K562 treated with DMSO at 1 percent for 12 hours (cell line): ENCODE results near the gene CEP19. TPM values are rescaled to one million over a fixed set of nuclear protein-coding genes. Genes with fewer than 3 reads are reported as not detected.

Source experiments
- total RNA-seq: library from RNA; unstranded; fragments of 300-600 nt; gene quantifications from 2 replicates; pipeline ENCODE4 v1.2.3, GENCODE V29; 2022; ENCODE audit not compliant: insufficient read depth

The CEP19 gene
- total RNA-seq = 2.8 and 4.8 TPM in 2 replicates

GRCh38 chr3:196711838-196712513, at the start of gene CEP19, which contains the start of gene PIGX:
CEP19 (minus strand) TSS chr3:196712250; CDS start chr3:196708657, 3,593 bp downstream.
PIGX (plus strand) TSS chr3:196712377.

GRCh38 chr3:196739671-196740480, 27.8 kb upstream of the CEP19 start, which contains the start of gene PAK2:
PAK2 (plus strand) TSS chr3:196739857; CDS start chr3:196782647, 42,790 bp downstream.

Other genes starting within 250 kb of the CEP19 start
- gene RNF168, start 208.5 kb downstream of the CEP19 start, total RNA-seq = 7.1 and 18.0 TPM in 2 replicates
- gene SMCO1, start 196.9 kb downstream of the CEP19 start, total RNA-seq = not detected in 2 replicates
- 21.3 and 25.1 TPM in 2 replicates for gene WDR53, start 143.7 kb downstream of the CEP19 start, total RNA-seq
- gene FBXO45, start 143.6 kb downstream of the CEP19 start, total RNA-seq = 5.0 and 15.3 TPM in 2 replicates
- 9.0 and 14.0 TPM in 2 replicates for gene NRROS, start 72.6 kb downstream of the CEP19 start, total RNA-seq
- gene PIGX, start 127 bp upstream of the CEP19 start, total RNA-seq = 28.6 and 38.1 TPM in 2 replicates
- 9.5 and 36.4 TPM in 2 replicates for gene PAK2, start 27.6 kb upstream of the CEP19 start, total RNA-seq
- gene SENP5, start 155.7 kb upstream of the CEP19 start, total RNA-seq = 8.2 and 31.3 TPM in 2 replicates
- gene NCBP2, start 230.3 kb upstream of the CEP19 start, total RNA-seq = 31.5 and 62.3 TPM in 2 replicates